ENCODE results near the gene MR1. TPM values are rescaled to one million over a fixed set of nuclear protein-coding genes. Genes with fewer than 3 reads are reported as not detected.

The MR1 gene
- total and polyA plus RNA-seq, 9 of the 15 experiments (the other 6 are each of a cell fraction or from before 2014, with no cell fraction given) = 9.7 to 21.7 (median 15.6) TPM

- no peak for TF ChIP-seq ZNF212 (CRISPR knock-in tag; IDR thresholded peaks at IDR 0.05)
- TF ChIP-seq FOXP1 (CRISPR knock-in tag; IDR thresholded peaks at IDR 0.05) = peak; percentile 89
- no peak for TF ChIP-seq ZNF253 (CRISPR knock-in tag; conservative IDR thresholded peaks at IDR 0.05)
- TF ChIP-seq ZNF274 (IDR thresholded peaks at IDR 0.05; ENCODE audit: borderline replicate concordance, low read depth, low read length) = peak; percentile 48; the same call in 1 of the 2 replicates
- no peak for TF ChIP-seq ID3 (CRISPR knock-in tag; IDR thresholded peaks at IDR 0.05)
- TF ChIP-seq ID3 (tag; IDR thresholded peaks at IDR 0.05) = peak; percentile 64; the same call in 1 of the 2 replicates
- peak; percentile 70 for TF ChIP-seq CHD2 (IDR thresholded peaks at IDR 0.05; ENCODE audit: low read depth, low read length)
- TF ChIP-seq GABPB1 (CRISPR knock-in tag; IDR thresholded peaks at IDR 0.05) = peak; percentile 86
- TF ChIP-seq RNF2 (IDR thresholded peaks at IDR 0.05) = peak; percentile 82
- TF ChIP-seq DPF2 (IDR thresholded peaks at IDR 0.05) = no peak; the same call in 1 of the 2 replicates
- no peak for TF ChIP-seq ZNF655 (CRISPR knock-in tag; IDR thresholded peaks at IDR 0.05)
- peak; percentile 97 for TF ChIP-seq HMGN3 (IDR thresholded peaks at IDR 0.05; ENCODE audit: borderline replicate concordance, extremely low read depth, insufficient read length, low read depth, low read length)
- TF ChIP-seq SMAD4 (CRISPR knock-in tag; conservative IDR thresholded peaks at IDR 0.05) = peak; percentile 66
- peak; percentile 48; the same call in 1 of the 2 replicates for TF ChIP-seq CREB3L1 (IDR thresholded peaks at IDR 0.05; ENCODE audit: borderline replicate concordance, low read depth)
- TF ChIP-seq RFX1 (IDR thresholded peaks at IDR 0.05) = no peak
- TF ChIP-seq KLF13 (tag; IDR thresholded peaks at IDR 0.05; ENCODE audit: borderline replicate concordance, low read depth) = peak; percentile 40; the same call in 1 of the 2 replicates
- peak; percentile 92 to 93 for TF ChIP-seq E2F6 (IDR thresholded peaks at IDR 0.05; ENCODE audit: borderline replicate concordance in 1 of 2, extremely low read depth in 1 of 2, insufficient read depth in 1 of 2, insufficient read length in 1 of 2, low read depth in 1 of 2, low read length in 1 of 2, poor library complexity in 1 of 2, severe bottlenecking in 1 of 2)
- peak; percentile 99 for TF ChIP-seq GTF2F1 (IDR thresholded peaks at IDR 0.05; ENCODE audit: low read depth, low read length)
- TF ChIP-seq STAG1 (CRISPR knock-in tag; IDR thresholded peaks at IDR 0.05; ENCODE audit: borderline replicate concordance) = no peak
- peak; percentile 88; the same call in 1 of the 2 replicates for TF ChIP-seq THAP7 (CRISPR knock-in tag; IDR thresholded peaks at IDR 0.05)
- peak in 2 of 3 experiments; percentile 71 for TF ChIP-seq YY1 (IDR thresholded peaks at IDR 0.05; ENCODE audit: borderline replicate concordance in 1 of 3, control insufficient read depth in 1 of 3, extremely low read depth in 1 of 3, insufficient read depth in 3 of 3, insufficient read length in 1 of 3, insufficient replicate concordance in 2 of 3, low read depth in 1 of 3, low read length in 2 of 3)
Measured at GRCh38 chr1:181088079-181089016, 54.6 kb downstream of the MR1 start, which contains the start of gene IER5 (continued).
